ENCODE results near the gene HSD17B2.

DNA sequence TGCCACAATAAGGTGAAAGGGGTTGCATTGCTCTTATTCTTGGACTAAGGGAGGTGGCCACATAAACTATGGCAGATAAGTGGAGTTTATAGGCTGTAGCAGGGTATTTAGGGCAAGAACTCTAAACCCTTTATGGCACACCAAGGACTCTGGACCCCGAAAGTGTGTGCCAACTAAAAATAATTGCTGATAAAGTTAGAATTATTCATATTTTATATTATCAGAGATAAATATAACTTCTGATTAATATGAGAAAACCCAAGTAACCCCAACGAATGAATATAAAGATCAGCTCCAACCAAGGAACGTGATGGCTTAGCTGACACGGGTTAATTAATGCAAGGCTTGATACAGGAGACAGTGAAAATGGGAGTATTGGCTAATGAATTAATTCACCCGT is 15.0 kb upstream of the HSD17B2 start:
- TF ChIP-seq, protein P1, sequence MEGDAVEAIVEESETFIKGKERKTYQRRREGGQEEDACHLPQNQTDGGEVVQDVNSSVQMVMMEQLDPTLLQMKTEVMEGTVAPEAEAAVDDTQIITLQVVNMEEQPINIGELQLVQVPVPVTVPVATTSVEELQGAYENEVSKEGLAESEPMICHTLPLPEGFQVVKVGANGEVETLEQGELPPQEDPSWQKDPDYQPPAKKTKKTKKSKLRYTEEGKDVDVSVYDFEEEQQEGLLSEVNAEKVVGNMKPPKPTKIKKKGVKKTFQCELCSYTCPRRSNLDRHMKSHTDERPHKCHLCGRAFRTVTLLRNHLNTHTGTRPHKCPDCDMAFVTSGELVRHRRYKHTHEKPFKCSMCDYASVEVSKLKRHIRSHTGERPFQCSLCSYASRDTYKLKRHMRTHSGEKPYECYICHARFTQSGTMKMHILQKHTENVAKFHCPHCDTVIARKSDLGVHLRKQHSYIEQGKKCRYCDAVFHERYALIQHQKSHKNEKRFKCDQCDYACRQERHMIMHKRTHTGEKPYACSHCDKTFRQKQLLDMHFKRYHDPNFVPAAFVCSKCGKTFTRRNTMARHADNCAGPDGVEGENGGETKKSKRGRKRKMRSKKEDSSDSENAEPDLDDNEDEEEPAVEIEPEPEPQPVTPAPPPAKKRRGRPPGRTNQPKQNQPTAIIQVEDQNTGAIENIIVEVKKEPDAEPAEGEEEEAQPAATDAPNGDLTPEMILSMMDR (IDR thresholded peaks at IDR 0.05), result no peak
- no peak for TF ChIP-seq POLR2A (IDR thresholded peaks at IDR 0.05)
